Neuron (in vitro differentiated cells): ENCODE results near the gene SHISA6.

Experiments used
- H2AFZ ChIP-seq: one replicate; pipeline ENCODE4 v1.6.1; 2013; ENCODE audit warnings: low read depth, mild to moderate bottlenecking, inconsistent platforms, low read length, moderate library complexity
- H3K27me3 ChIP-seq: one replicate; pipeline ENCODE4 v1.6.1; 2013; ENCODE audit warnings: low read length; ENCODE audit not compliant: insufficient read depth
- H3K36me3 ChIP-seq: one replicate; pipeline ENCODE4 v1.6.1; 2013; ENCODE audit warnings: low read length; ENCODE audit not compliant: insufficient read depth
- H3K4me1 ChIP-seq: one replicate; pipeline ENCODE4 v1.6.1; 2013; ENCODE audit warnings: low read length; ENCODE audit not compliant: insufficient read depth
- H3K4me3 ChIP-seq: 2 replicates; pipeline ENCODE4 v1.5.1; 2013; ENCODE audit warnings: mild to moderate bottlenecking, low read length, moderate library complexity
- H3K9me3 ChIP-seq: one replicate; pipeline ENCODE4 v1.6.1; 2013; ENCODE audit warnings: low read length

Gene SHISA6

DNA sequence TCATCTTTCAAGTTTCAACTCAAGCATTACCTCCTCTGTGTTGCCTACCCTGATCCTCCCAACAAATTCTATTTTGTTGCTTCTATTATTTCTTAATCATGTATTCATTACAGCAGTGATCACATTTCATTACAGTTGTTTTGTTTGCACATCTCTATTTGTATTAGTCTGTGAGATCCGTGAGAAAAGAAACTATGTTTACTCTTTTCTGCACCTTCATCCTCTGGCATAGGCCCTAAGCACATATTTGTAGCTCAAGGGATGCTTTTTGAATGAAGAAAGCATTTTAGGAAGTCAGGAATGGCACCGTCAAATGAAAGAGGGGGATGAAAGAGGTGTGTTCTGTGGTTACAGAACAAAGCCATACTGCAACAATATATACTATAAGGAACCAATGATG lies 110.5 kb downstream of the SHISA6 start:
- no peaks in the 10 kb centered on the region for H3K36me3 ChIP-seq
- H3K4me3 ChIP-seq, result no peak overlapping the region
- H3K4me1 ChIP-seq, result no peaks in the 10 kb centered on the region
- no peaks in the 10 kb centered on the region for H3K9me3 ChIP-seq
- no peak overlapping the region for H2AFZ ChIP-seq
- H3K27me3 ChIP-seq, result no peaks in the 10 kb centered on the region

DNA sequence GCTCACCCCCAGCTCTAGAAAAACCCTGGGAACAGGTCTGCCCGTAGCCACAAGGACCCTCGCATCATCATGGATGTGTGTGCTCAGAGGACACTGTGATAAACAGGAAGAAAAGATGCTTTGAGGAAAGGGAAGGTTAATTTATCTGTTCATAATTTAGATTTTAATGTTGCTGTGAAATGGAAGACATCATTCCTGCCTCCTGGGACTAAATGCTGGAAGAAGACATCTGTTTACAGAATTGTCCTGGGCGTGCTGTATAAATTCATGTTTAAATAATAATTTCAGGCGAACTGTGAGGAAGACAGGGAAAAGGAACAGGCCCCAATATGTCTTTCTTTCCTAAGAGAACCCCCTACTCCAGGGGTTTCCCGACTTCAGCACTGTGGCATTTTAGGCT lies 112.6 kb downstream of the SHISA6 start:
- Histone ChIP-seq H3K36me3 (no peaks in the 10 kb centered on the region), H2AFZ (no peak overlapping the region), H3K4me1 (no peaks in the 10 kb centered on the region), H3K9me3 (no peaks in the 10 kb centered on the region), H3K27me3 (no peaks in the 10 kb centered on the region), H3K4me3 (no peak overlapping the region)

DNA sequence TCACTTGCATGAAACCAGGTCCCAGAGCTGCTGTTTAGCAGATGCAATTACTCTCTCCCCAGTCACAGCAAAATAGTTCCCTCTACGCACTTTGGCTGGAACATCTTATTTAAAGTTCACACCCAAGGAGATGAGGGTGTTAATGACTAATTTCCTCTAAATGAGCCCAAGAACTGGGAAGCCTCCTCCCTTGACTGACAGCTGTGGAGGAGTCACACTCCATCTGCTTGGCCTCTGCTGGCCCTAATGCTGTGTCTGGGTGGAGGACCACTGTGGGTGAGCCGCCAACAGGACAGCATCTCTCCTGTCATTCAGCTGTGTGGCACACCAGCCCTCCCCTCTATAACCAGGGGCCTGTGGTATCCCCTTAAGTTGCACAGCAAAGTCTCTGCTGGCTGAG lies 115.4 kb downstream of the SHISA6 start:
- H3K4me3 ChIP-seq, result no peak overlapping the region

DNA sequence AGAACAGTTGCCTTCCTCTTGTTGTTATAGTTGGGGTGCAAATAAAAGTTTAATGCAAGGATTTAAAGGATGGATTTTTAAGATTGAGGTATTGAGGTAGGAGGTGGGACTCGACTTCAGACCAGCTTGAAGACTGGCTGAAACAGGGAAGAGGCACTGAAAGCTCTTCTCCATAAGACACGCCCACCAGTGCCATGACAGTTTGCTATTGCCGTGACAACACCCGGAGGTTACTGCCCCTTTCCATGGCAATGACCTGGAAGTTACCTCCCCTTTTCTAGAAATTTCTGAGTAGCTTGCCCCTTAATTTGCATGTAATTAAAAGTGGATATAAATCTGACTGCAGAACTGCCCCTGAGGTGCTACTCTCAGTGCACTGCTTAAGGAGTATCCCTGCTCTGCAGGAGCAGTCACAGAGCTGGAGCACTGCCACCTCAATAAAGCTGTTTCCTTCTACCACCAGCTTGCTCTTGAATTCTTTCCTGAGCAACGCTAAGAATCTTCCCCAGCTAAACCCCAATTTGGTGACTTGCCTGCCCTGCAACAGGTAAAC lies 122.6 kb downstream of the SHISA6 start:
- H3K4me1 ChIP-seq, result no peaks in the 10 kb centered on the region
- H3K4me3 ChIP-seq, result no peak overlapping the region
- H3K27me3 ChIP-seq, result no peaks in the 10 kb centered on the region
- no peaks in the 10 kb centered on the region for H3K9me3 ChIP-seq
- H3K36me3 ChIP-seq, result no peaks in the 10 kb centered on the region
- no peak overlapping the region for H2AFZ ChIP-seq

More for the DNA sequence above, 115.4 kb downstream of the SHISA6 start:
- Histone ChIP-seq H2AFZ (no peak overlapping the region), H3K27me3 (no peaks in the 10 kb centered on the region), H3K36me3 (no peaks in the 10 kb centered on the region), H3K4me1 (no peaks in the 10 kb centered on the region), H3K9me3 (no peaks in the 10 kb centered on the region)

DNA sequence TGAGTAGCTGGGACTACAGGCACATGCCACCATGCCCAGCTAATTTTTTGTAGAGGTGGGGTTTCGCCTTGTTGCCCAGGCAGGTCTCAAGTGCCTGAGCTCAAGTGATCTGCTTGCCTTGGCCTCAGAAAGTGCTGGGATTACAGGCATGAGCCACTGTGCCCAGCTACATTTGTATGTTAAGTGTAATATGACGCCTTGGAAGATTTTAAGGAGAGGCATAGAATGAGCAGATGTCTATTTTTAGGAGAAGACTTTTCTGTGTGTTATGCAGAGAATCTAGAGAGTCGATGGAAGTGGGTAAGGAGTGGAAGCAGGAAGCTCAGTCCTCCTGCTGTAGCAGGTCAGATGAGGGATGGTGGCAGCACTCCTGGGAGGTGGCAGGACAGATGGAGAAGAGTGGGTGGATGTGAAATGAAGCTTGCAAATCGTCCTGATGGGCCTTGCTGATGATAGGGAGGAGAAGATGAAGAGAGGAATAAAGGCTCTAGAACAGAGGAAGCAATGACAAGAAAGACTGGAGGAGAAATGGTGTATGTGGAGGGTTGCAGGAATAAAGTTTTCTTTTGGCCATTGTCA lies 125.3 kb downstream of the SHISA6 start:
- H2AFZ ChIP-seq, result no peak overlapping the region
- H3K27me3 ChIP-seq, result no peaks in the 10 kb centered on the region
- no peaks in the 10 kb centered on the region for H3K36me3 ChIP-seq
- H3K4me1 ChIP-seq, result no peaks in the 10 kb centered on the region
- H3K4me3 ChIP-seq, result no peak overlapping the region
- H3K9me3 ChIP-seq, result no peaks in the 10 kb centered on the region

DNA sequence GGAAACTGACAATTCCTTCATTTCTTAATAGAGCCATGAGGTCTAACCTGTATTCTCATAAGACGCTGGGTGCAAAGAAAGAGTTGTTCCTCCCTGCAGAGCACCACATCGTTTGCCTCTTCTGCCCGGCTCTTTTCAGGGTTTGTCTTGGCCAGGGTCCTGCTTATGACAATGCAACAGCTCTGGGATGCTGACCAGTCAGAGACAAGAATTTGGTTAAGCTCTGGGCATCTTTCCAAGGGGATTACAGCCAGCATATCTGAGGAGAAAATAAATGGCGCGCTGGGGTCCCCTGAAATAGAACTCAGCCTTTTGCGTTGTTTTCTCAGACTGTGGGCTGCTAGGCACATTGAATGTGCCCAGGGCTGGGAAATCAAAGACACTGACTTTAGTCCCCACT lies 128.6 kb downstream of the SHISA6 start:
- Histone ChIP-seq H3K4me1 (no peaks in the 10 kb centered on the region), H3K36me3 (no peaks in the 10 kb centered on the region), H2AFZ (no peak overlapping the region), H3K27me3 (no peaks in the 10 kb centered on the region), H3K9me3 (no peaks in the 10 kb centered on the region), H3K4me3 (no peak overlapping the region)

DNA sequence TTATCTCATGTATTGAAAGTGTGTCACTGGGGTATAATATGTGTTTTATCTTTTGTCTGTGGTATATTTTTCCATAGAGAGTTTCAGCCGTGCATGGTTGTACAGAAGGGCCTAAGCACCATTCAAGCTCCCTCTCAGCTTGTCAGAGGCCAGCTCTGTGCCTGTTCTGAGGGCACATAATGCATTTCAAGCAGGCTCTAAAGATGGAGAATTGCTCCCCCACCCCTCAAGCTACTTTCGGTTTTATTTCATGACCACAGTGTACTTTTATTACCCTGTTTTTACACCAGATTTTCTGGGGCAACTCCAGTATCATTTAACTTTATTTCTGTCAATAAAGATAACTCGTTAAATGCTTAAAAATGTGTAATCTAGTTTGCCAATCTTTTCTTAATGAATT lies 131.7 kb downstream of the SHISA6 start:
- Histone ChIP-seq H3K9me3 (no peaks in the 10 kb centered on the region), H3K4me3 (no peak overlapping the region), H3K4me1 (no peaks in the 10 kb centered on the region), H3K27me3 (no peaks in the 10 kb centered on the region), H3K36me3 (no peaks in the 10 kb centered on the region), H2AFZ (no peak overlapping the region)

DNA sequence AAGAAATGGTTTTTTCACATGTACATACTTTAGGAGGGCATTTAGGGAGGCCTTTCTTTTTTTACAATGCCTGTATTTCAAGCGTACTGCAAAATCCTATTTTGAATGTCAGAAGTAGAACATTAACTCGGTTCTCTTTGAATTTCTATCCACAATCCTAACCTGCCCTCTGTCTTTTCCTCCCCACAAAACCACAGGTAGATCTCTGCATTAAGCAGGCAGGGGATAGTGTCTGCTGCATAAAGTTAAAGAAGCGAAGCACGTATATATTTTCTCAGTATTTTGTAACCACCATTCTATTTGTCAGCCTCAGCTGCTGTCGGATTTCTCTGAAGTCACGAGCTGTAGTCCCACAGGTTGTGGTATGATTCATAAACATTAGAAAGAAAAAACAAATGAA lies 137.5 kb downstream of the SHISA6 start:
- no peaks in the 10 kb centered on the region for H3K9me3 ChIP-seq
- H3K36me3 ChIP-seq, result no peaks in the 10 kb centered on the region
- no peaks in the 10 kb centered on the region for H3K4me1 ChIP-seq
- H2AFZ ChIP-seq, result no peak overlapping the region
- no peak overlapping the region for H3K4me3 ChIP-seq
- no peaks in the 10 kb centered on the region for H3K27me3 ChIP-seq

DNA sequence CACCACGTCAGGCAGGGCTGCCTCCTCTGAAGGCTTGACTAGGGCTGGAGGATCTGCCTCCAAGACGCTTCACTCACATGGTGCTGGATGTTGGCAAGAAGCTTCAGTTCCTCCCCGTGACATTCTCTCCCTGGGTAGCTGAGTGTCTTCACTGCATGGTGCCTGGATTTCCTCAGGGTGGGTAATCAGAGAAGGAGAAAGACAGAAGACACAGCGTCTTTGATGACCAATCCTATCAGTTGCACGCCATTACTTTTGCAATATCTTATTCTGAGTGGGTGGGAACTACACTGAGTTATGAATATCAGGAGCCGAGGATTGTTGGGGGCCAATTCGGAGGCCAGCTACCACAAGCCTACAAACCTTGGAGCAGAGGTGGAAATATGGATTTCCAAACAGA lies 139.7 kb downstream of the SHISA6 start:
- no peaks in the 10 kb centered on the region for H3K27me3 ChIP-seq
- H3K9me3 ChIP-seq, result no peaks in the 10 kb centered on the region
- no peaks in the 10 kb centered on the region for H3K36me3 ChIP-seq
- no peaks in the 10 kb centered on the region for H3K4me1 ChIP-seq
- no peak overlapping the region for H2AFZ ChIP-seq
- H3K4me3 ChIP-seq, result no peak overlapping the region

DNA sequence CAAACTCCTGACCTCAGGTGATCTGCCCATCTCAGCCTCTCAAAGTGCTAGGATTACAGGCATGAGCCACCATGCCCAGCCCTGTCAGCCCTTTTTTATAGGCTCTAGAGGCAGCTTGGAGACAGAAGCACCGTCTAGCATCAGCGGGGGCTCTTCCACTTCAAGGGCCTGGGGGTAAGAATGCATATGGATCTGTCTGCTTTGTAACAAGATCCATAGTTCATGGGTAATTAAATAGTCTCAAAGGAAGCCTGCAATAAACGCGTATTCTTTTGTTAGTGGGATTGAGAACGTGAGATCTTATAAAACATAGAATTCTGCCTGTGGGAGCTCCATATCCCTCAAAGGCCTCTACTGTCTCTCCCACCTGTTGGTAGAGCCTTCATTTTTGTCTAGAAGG lies 142.1 kb downstream of the SHISA6 start:
- no peaks in the 10 kb centered on the region for H3K9me3 ChIP-seq
- H3K27me3 ChIP-seq, result no peaks in the 10 kb centered on the region
- H3K36me3 ChIP-seq, result no peaks in the 10 kb centered on the region
- no peak overlapping the region for H3K4me3 ChIP-seq
- no peaks in the 10 kb centered on the region for H3K4me1 ChIP-seq
- no peak overlapping the region for H2AFZ ChIP-seq

DNA sequence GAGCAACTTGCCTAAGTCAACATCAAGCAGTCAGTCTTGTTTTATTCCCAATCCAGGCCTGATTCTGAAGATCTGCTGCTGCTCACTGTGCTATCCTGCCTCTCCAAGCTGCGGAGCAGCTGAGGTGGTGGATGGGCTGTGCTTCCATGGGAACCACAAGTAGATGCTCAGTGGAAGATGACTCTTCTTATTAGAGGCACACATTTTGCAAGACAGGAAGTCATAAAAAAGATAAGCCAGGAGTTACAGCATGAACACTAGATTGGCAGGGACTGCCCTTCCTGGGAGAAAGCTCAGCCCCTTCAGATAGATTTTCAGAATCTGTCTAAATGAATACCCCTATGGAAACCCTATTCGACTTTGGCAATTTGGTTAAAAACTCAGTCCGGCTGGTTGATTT lies 143.1 kb downstream of the SHISA6 start:
- H2AFZ ChIP-seq, result no peak overlapping the region
- H3K36me3 ChIP-seq, result no peaks in the 10 kb centered on the region
- no peak overlapping the region for H3K4me3 ChIP-seq
- no peaks in the 10 kb centered on the region for H3K27me3 ChIP-seq
- H3K4me1 ChIP-seq, result no peaks in the 10 kb centered on the region
- no peaks in the 10 kb centered on the region for H3K9me3 ChIP-seq

DNA sequence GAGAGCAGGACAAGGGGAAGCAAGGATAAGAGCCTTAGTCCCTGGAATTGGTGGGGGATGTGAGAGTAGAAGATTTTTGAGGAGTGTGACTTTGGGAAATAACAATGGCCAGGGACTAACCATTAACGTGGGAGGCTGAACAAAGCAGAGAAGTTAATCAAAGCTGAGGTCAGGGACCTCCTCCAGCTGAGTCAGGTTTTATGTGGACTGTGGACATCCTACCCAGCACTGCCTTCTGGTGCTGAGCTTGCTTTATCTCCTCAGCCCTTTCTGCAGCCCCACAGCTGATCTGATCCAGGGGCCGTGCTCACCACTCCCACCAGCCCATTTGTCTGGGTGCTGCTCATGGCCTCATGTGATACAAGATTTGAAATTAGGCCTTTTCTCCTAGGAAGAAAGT lies 146.6 kb downstream of the SHISA6 start:
- H3K36me3 ChIP-seq, result no peaks in the 10 kb centered on the region
- H3K4me1 ChIP-seq, result no peaks in the 10 kb centered on the region
- H2AFZ ChIP-seq, result no peak overlapping the region
- no peak overlapping the region for H3K4me3 ChIP-seq
- no peaks in the 10 kb centered on the region for H3K27me3 ChIP-seq
- H3K9me3 ChIP-seq, result no peaks in the 10 kb centered on the region

DNA sequence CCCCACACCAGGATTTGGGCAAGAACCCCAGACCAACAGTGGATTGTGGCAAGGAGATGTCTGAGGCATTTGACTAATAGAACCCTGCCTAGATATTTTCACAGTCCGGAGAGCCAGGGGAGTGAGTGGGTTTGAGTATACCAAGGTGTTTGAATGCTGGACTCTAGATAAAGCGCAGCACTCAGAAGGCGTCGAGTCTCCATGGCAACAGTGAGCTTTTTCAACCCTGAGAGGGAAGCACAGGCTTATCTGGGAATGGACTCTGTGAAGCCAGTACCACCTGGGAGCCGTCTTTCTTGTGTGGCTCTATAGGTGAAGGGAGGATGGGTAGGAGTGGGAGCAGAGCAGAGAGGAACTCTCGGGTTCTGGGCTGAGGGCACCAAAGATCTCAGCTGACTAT lies 147.0 kb downstream of the SHISA6 start:
- no peaks in the 10 kb centered on the region for H3K4me1 ChIP-seq
- no peaks in the 10 kb centered on the region for H3K9me3 ChIP-seq
- no peaks in the 10 kb centered on the region for H3K27me3 ChIP-seq
- no peak overlapping the region for H3K4me3 ChIP-seq
- H3K36me3 ChIP-seq, result no peaks in the 10 kb centered on the region
- no peak overlapping the region for H2AFZ ChIP-seq

DNA sequence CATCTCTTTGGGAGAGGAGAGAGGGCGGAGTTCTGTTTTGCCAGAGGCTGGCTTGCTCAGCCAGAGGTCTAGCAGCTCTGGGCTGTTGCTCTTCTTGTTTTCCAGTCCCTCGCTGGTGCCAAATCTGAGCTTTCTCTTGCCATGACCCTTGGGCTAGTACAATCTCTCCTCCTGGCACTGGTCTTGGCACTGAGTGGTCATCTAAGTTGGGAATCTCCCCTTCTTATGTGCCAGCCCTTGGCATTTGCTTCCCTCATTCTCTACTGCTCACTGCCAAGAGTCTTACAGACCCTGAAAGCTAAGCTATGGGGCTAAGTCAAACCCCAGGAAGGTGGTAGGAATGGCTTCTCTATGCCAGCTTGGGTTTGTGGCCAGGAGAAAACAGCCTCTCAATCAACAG lies 148.6 kb downstream of the SHISA6 start:
- H3K4me1 ChIP-seq, result no peaks in the 10 kb centered on the region
- no peaks in the 10 kb centered on the region for H3K36me3 ChIP-seq
- H2AFZ ChIP-seq, result no peak overlapping the region
- H3K4me3 ChIP-seq, result no peak overlapping the region
- H3K9me3 ChIP-seq, result no peaks in the 10 kb centered on the region
- no peaks in the 10 kb centered on the region for H3K27me3 ChIP-seq
